Measurements from ENCODE around the gene C1orf105. TPM values are rescaled to one million over a fixed set of nuclear protein-coding genes. Genes with fewer than 3 reads are reported as not detected.

C1orf105 gene
- total RNA-seq, 1 experiment from 2014 or later: not detected

- no peak overlapping the region for H3K4me3 Mint-ChIP-seq (ENCODE audit: low read depth, unreplicated experiment)
- BruUV-seq (replicated peaks): no TSS peak
- H3K27me3 Mint-ChIP-seq (ENCODE audit: unreplicated experiment): no peaks in the 10 kb centered on the region
- DNase-seq: no peak
- H3K27ac Mint-ChIP-seq (ENCODE audit: unreplicated experiment): no peak overlapping the region
- H3K4me1 Mint-ChIP-seq (ENCODE audit: low read depth, unreplicated experiment): peaks cover 38% of the 10 kb centered on the region
- CTCF ChIA-PET: interaction anchor here (0.6 to 0.7 kb wide), 2 partner anchors 108 to 360 kb away, joined by 3 to 4 read pairs; no protein-coding TSS in a partner anchor
- intact Hi-C loops (cut with micrococcal nuclease; ENCODE audit: unreplicated experiment): no loop called here
- no peaks in the 10 kb centered on the region for H3K36me3 Mint-ChIP-seq (ENCODE audit: insufficient read depth, unreplicated experiment)
- no peaks in the 10 kb centered on the region for H3K9me3 Mint-ChIP-seq (ENCODE audit: low read depth, unreplicated experiment)
- TF ChIP-seq, protein P1, sequence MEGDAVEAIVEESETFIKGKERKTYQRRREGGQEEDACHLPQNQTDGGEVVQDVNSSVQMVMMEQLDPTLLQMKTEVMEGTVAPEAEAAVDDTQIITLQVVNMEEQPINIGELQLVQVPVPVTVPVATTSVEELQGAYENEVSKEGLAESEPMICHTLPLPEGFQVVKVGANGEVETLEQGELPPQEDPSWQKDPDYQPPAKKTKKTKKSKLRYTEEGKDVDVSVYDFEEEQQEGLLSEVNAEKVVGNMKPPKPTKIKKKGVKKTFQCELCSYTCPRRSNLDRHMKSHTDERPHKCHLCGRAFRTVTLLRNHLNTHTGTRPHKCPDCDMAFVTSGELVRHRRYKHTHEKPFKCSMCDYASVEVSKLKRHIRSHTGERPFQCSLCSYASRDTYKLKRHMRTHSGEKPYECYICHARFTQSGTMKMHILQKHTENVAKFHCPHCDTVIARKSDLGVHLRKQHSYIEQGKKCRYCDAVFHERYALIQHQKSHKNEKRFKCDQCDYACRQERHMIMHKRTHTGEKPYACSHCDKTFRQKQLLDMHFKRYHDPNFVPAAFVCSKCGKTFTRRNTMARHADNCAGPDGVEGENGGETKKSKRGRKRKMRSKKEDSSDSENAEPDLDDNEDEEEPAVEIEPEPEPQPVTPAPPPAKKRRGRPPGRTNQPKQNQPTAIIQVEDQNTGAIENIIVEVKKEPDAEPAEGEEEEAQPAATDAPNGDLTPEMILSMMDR (IDR thresholded peaks at IDR 0.05; ENCODE audit: unreplicated experiment): no peak
These were observed 6.2 kb upstream of the C1orf105 start for GRCh38 chr1:172414331-172414730.

DNA sequence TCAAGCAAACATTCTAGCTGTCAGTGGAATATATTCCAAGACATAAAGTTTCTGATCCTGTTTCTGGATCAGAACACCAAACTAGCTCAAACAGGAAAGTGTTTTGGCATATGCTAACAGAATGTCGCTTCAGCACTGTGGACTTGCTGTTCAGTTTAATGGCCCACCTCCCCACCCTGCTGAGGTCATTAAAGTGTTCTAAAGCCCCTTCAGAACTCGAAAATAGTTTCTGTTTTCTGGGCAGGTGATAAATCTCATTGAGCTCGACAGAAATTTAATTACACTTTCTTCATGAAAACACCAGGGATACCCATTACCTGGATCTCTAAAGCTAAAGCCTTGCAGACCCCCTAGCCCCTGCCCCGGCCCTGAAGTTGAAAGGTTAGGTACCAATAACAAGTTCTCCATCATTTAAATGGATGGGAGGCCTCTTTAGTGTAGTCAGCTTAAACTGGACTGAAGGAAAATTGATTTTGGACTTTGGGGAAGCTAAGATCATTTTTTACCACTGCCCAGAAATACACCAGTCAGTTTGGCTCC lies 3.9 kb upstream of the C1orf105 start:
- no peak for DNase-seq
- no TSS peak for BruUV-seq (replicated peaks)
- no peaks in the 10 kb centered on the region for H3K36me3 Mint-ChIP-seq (ENCODE audit: insufficient read depth, unreplicated experiment)
- no peak overlapping the region for H3K4me3 Mint-ChIP-seq (ENCODE audit: low read depth, unreplicated experiment)
- intact Hi-C loops (cut with micrococcal nuclease; ENCODE audit: unreplicated experiment): no loop called here
- no peak overlapping the region for H3K27ac Mint-ChIP-seq (ENCODE audit: unreplicated experiment)
- H3K9me3 Mint-ChIP-seq (ENCODE audit: low read depth, unreplicated experiment): no peaks in the 10 kb centered on the region
- TF ChIP-seq, protein P1 (IDR thresholded peaks at IDR 0.05; ENCODE audit: unreplicated experiment): no peak
- CTCF ChIA-PET: interaction anchor here (1.1 kb wide), 1 partner anchor 17 kb away, joined by 3 read pairs; no protein-coding TSS in a partner anchor
- no peaks in the 10 kb centered on the region for H3K27me3 Mint-ChIP-seq (ENCODE audit: unreplicated experiment)
- H3K4me1 Mint-ChIP-seq (ENCODE audit: low read depth, unreplicated experiment): peaks cover 38% of the 10 kb centered on the region

DNA sequence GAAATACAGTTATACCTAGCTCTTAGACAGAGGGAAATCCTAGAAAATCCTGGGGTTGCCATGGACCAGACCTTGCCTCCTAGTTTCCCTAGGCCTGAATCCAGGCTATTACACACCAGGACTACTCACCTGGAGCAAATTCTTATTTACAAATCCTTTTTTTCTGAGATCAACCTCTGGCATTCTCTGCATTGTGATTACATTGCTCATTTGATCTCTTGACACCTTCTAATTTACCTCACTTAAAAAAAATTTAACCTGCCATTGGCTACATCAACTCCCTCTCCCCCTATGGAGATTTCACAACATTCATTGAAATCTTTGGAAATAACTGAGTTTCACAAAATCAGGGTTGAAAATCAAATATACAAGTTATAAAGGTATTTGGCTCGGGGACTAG lies 2.9 kb upstream of the C1orf105 start:
- H3K27ac Mint-ChIP-seq (ENCODE audit: unreplicated experiment): no peak overlapping the region
- intact Hi-C loops (cut with micrococcal nuclease; ENCODE audit: unreplicated experiment): no loop called here
- no peak for DNase-seq

GRCh38 chr1:172421974-172422604 lies 1.6 kb downstream of the C1orf105 start:
- BruUV-seq (replicated peaks): no TSS peak
- H3K4me3 Mint-ChIP-seq (ENCODE audit: low read depth, unreplicated experiment): no peak overlapping the region
- TF ChIP-seq, protein P1 (IDR thresholded peaks at IDR 0.05; ENCODE audit: unreplicated experiment): no peak
- intact Hi-C loops (cut with micrococcal nuclease; ENCODE audit: unreplicated experiment): no loop called here
- H3K27me3 Mint-ChIP-seq (ENCODE audit: unreplicated experiment): no peaks in the 10 kb centered on the region
- H3K4me1 Mint-ChIP-seq (ENCODE audit: low read depth, unreplicated experiment): peaks cover 14% of the 10 kb centered on the region
- DNase-seq: no peak
- CTCF ChIA-PET: interaction anchor here (1.4 kb wide), 1 partner anchor 10 kb away, joined by 4 read pairs; no protein-coding TSS in a partner anchor
- H3K9me3 Mint-ChIP-seq (ENCODE audit: low read depth, unreplicated experiment): no peaks in the 10 kb centered on the region
- H3K36me3 Mint-ChIP-seq (ENCODE audit: insufficient read depth, unreplicated experiment): no peaks in the 10 kb centered on the region
- no peak overlapping the region for H3K27ac Mint-ChIP-seq (ENCODE audit: unreplicated experiment)

More for the DNA sequence above, 2.9 kb upstream of the C1orf105 start:
- TF ChIP-seq, protein P1 (IDR thresholded peaks at IDR 0.05; ENCODE audit: unreplicated experiment): no peak
- CTCF ChIA-PET: interaction anchor here (0.7 to 1.3 kb wide), 4 partner anchors 14 to 411 kb away, joined by 3 to 5 read pairs (median 3); no protein-coding TSS in a partner anchor
- no peaks in the 10 kb centered on the region for H3K9me3 Mint-ChIP-seq (ENCODE audit: low read depth, unreplicated experiment)
- H3K4me1 Mint-ChIP-seq (ENCODE audit: low read depth, unreplicated experiment): peaks cover 38% of the 10 kb centered on the region
- no peaks in the 10 kb centered on the region for H3K27me3 Mint-ChIP-seq (ENCODE audit: unreplicated experiment)
- no peaks in the 10 kb centered on the region for H3K36me3 Mint-ChIP-seq (ENCODE audit: insufficient read depth, unreplicated experiment)
- no TSS peak for BruUV-seq (replicated peaks)
- H3K4me3 Mint-ChIP-seq (ENCODE audit: low read depth, unreplicated experiment): no peak overlapping the region
